Astrocyte (in vitro differentiated cells and primary cell): ENCODE measurements around the gene AAR2. TPM values are rescaled to one million over a fixed set of nuclear protein-coding genes. Genes with fewer than 3 reads are reported as not detected.

Experiments
- DNase-seq: peaks from one replicate; pipeline ENCODE4 v3.0.0-alpha.2; 2010; ENCODE audit warnings: low read depth
- FAIRE-seq: peaks from 2 replicates; lab custom pipeline; 2011; peaks lifted over from hg19 to GRCh38; lab: Jason Lieb, UNC
- H2AFZ ChIP-seq: 2 replicates; pipeline ENCODE4 v1.6.0; 2012; ENCODE audit warnings: low read depth, low read length, inconsistent platforms
- H3K27ac ChIP-seq: 2 replicates; pipeline ENCODE4 v1.5.1; 2011; ENCODE audit warnings: low read depth, low read length, inconsistent platforms
- H3K27me3 ChIP-seq: 2 replicates; pipeline ENCODE4 v1.6.0; 2011; ENCODE audit warnings: low read length, inconsistent platforms; ENCODE audit not compliant: insufficient read depth
- H3K36me3 ChIP-seq: 2 replicates; pipeline ENCODE4 v1.5.1; 2011; ENCODE audit warnings: low read length, inconsistent platforms; ENCODE audit not compliant: insufficient read depth
- H3K4me1 ChIP-seq: 2 replicates; pipeline ENCODE4 v1.5.1; 2011; ENCODE audit warnings: low read length, inconsistent platforms; ENCODE audit not compliant: insufficient read depth
- H3K4me2 ChIP-seq: 2 replicates; pipeline ENCODE4 v1.6.0; 2012; ENCODE audit warnings: low read length, inconsistent platforms
- H3K4me3 ChIP-seq: 2 replicates; pipeline ENCODE4 v1.5.1; 2011; ENCODE audit warnings: low read depth, mild to moderate bottlenecking, low read length, inconsistent platforms; ENCODE audit not compliant: insufficient read depth
- H3K79me2 ChIP-seq: 2 replicates; pipeline ENCODE4 v1.6.0; 2012; ENCODE audit warnings: mild to moderate bottlenecking, low read length, inconsistent platforms; ENCODE audit not compliant: insufficient read depth
- H3K9ac ChIP-seq: 2 replicates; pipeline ENCODE4 v1.6.0; 2012; ENCODE audit warnings: mild to moderate bottlenecking, low read length, inconsistent platforms
- H3K9me3 ChIP-seq: 2 replicates; pipeline ENCODE4 v1.5.1; 2012; ENCODE audit warnings: low read depth, mild to moderate bottlenecking, low read length, inconsistent platforms; ENCODE audit not compliant: insufficient read depth
- H4K20me1 ChIP-seq: 2 replicates; pipeline ENCODE4 v1.6.0; 2012; ENCODE audit warnings: low read length, inconsistent platforms; ENCODE audit not compliant: insufficient read depth
- H3K27ac Mint-ChIP-seq: one replicate; pipeline ENCODE4 v1.8.0; 2021; ENCODE audit warnings: mild to moderate bottlenecking, mixed read lengths; ENCODE audit not compliant: unreplicated experiment
- H3K27me3 Mint-ChIP-seq: one replicate; pipeline ENCODE4 v1.8.0; 2021; ENCODE audit warnings: low read depth, mixed read lengths; ENCODE audit not compliant: unreplicated experiment
- H3K36me3 Mint-ChIP-seq: one replicate; pipeline ENCODE4 v1.8.0; 2021; ENCODE audit warnings: low read depth, mixed read lengths; ENCODE audit not compliant: unreplicated experiment
- H3K4me1 Mint-ChIP-seq: one replicate; pipeline ENCODE4 v1.8.0; 2021; ENCODE audit warnings: low read depth, mixed read lengths; ENCODE audit not compliant: unreplicated experiment
- H3K4me3 Mint-ChIP-seq: one replicate; pipeline ENCODE4 v1.8.0; 2021; ENCODE audit warnings: mild to moderate bottlenecking, moderate library complexity, mixed read lengths; ENCODE audit not compliant: unreplicated experiment
- H3K9me3 Mint-ChIP-seq: one replicate; pipeline ENCODE4 v1.8.0; 2021; ENCODE audit warnings: mild to moderate bottlenecking, mixed read lengths; ENCODE audit not compliant: unreplicated experiment
- EZH2 ChIP-seq: IDR thresholded peaks from 2 replicates; pipeline ENCODE4 v1.6.1; 2012; ENCODE audit warnings: mild to moderate bottlenecking, low read length, inconsistent platforms; ENCODE audit not compliant: insufficient read depth
- total RNA-seq: library from RNA; stranded (reverse); gene quantifications from 2 replicates; pipeline ENCODE4 v1.2.1, GENCODE V29; 2021
- TF ChIP-seq, protein P1 (sequence below): IDR thresholded peaks from 2 replicates; pipeline ENCODE4 v1.5.1; 2011; ENCODE audit warnings: low read depth, mild to moderate bottlenecking, inconsistent platforms, low read length, moderate library complexity; ENCODE audit not compliant: insufficient read depth

AAR2 gene
- total RNA-seq, 1 donor from 2014 or later: 21.7 TPM

DNA sequence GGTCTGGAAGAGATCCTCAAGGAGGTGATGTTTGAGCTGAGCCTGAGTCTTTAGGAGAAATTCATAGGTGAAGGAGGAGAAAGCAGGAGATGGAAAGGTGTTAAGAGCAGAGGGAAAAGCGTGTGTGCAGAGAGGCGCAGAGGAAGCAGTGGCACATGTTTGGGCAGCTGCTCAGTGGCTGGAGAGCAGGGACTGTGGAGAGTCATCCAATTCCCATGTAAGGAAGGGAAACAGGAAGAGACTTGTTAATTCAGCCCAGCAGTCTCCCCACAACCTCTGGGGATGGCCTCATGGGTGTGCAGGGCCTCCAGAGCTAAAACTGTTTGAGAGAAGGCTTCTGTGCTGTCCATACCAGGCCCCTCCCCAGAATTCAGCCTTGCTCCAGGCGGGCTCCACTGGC is 16.2 kb downstream of the AAR2 start:
- FAIRE-seq: no peak
- no peak overlapping the region for H3K4me2 ChIP-seq
- no peak overlapping the region for H3K4me3 Mint-ChIP-seq
- H3K9ac ChIP-seq: no peak overlapping the region
- TF ChIP-seq, protein P1, sequence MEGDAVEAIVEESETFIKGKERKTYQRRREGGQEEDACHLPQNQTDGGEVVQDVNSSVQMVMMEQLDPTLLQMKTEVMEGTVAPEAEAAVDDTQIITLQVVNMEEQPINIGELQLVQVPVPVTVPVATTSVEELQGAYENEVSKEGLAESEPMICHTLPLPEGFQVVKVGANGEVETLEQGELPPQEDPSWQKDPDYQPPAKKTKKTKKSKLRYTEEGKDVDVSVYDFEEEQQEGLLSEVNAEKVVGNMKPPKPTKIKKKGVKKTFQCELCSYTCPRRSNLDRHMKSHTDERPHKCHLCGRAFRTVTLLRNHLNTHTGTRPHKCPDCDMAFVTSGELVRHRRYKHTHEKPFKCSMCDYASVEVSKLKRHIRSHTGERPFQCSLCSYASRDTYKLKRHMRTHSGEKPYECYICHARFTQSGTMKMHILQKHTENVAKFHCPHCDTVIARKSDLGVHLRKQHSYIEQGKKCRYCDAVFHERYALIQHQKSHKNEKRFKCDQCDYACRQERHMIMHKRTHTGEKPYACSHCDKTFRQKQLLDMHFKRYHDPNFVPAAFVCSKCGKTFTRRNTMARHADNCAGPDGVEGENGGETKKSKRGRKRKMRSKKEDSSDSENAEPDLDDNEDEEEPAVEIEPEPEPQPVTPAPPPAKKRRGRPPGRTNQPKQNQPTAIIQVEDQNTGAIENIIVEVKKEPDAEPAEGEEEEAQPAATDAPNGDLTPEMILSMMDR: no peak
- no peak for TF ChIP-seq EZH2
- peaks cover 69% of the 10 kb centered on the region for H4K20me1 ChIP-seq
- no peak overlapping the region for H3K27ac Mint-ChIP-seq
- H3K4me3 ChIP-seq: no peak overlapping the region
- peaks cover 20% of the 10 kb centered on the region for H3K36me3 ChIP-seq
- H2AFZ ChIP-seq: no peak overlapping the region
- peaks cover 7% of the 10 kb centered on the region for H3K4me1 Mint-ChIP-seq
- H3K36me3 Mint-ChIP-seq: peaks cover 17% of the 10 kb centered on the region
- H3K9me3 ChIP-seq: no peaks in the 10 kb centered on the region
- H3K27me3 ChIP-seq: no peaks in the 10 kb centered on the region
- H3K79me2 ChIP-seq: peaks cover 35% of the 10 kb centered on the region
- no peaks in the 10 kb centered on the region for H3K4me1 ChIP-seq
- DNase-seq: no peak
- no peaks in the 10 kb centered on the region for H3K9me3 Mint-ChIP-seq
- no peak overlapping the region for H3K27ac ChIP-seq
- H3K27me3 Mint-ChIP-seq: no peaks in the 10 kb centered on the region

DNA sequence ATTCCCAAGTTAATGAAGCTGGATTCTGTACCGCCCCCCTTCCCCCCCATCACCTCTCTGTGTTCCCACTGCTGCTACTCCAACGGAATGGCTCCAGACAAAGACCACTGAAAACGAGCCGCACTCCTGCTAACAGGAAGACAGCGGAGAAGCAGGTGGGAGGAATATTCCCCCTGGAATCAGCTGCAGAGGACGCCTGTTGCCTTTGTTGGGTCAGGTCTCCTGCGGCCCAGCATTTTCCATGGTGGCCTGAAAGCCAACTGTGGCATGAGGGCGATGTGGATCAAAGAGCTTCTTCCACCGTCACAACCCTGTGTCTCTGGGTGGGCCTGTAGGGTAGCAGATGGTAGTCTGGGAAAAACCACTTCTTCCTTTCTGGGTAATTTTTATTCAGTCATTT is 16.8 kb downstream of the AAR2 start:
- peaks cover 14% of the 10 kb centered on the region for H3K36me3 Mint-ChIP-seq
- Histone ChIP-seq H3K36me3 (peaks cover 18% of the 10 kb centered on the region), H3K79me2 (peaks cover 33% of the 10 kb centered on the region), H3K27ac (no peak overlapping the region), H3K9ac (no peak overlapping the region), H4K20me1 (peaks cover 67% of the 10 kb centered on the region), H3K4me2 (no peak overlapping the region), H2AFZ (no peak overlapping the region), H3K9me3 (no peaks in the 10 kb centered on the region), H3K27me3 (no peaks in the 10 kb centered on the region), H3K4me1 (no peaks in the 10 kb centered on the region), H3K4me3 (no peak overlapping the region)
- FAIRE-seq (no peak), DNase-seq (no peak)
- no peak overlapping the region for H3K4me3 Mint-ChIP-seq
- no peaks in the 10 kb centered on the region for H3K27me3 Mint-ChIP-seq
- H3K27ac Mint-ChIP-seq: no peak overlapping the region
- no peak for TF ChIP-seq EZH2
- TF ChIP-seq, protein P1: no peak
- peaks cover 7% of the 10 kb centered on the region for H3K4me1 Mint-ChIP-seq
- no peaks in the 10 kb centered on the region for H3K9me3 Mint-ChIP-seq

DNA sequence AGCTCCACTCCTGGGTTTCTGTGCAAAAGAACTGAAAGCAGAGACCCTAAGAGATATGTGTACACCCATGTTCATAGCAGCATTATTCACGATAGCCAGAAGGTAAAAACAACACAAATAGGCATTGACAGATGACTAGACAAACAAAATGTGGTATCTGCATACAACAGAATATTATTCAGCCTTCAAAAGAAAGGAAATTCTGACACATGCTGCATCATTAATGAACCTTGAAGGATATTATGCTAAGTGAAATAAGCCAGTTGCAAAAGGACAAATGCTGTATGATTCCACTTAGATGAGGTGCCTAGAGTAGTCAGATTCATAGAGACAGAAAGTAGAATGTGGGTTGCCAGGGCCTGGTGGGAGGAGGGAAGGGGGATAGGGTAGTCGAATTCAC is 17.8 kb downstream of the AAR2 start:
- Histone ChIP-seq H4K20me1 (peaks cover 59% of the 10 kb centered on the region), H2AFZ (no peak overlapping the region), H3K79me2 (peaks cover 32% of the 10 kb centered on the region), H3K4me3 (no peak overlapping the region), H3K9me3 (no peaks in the 10 kb centered on the region), H3K27ac (no peak overlapping the region), H3K27me3 (no peaks in the 10 kb centered on the region), H3K4me2 (no peak overlapping the region), H3K36me3 (peaks cover 13% of the 10 kb centered on the region), H3K9ac (no peak overlapping the region), H3K4me1 (no peaks in the 10 kb centered on the region)
- no peak overlapping the region for H3K27ac Mint-ChIP-seq
- H3K9me3 Mint-ChIP-seq: no peaks in the 10 kb centered on the region
- no peak overlapping the region for H3K4me3 Mint-ChIP-seq
- no peak for DNase-seq
- H3K4me1 Mint-ChIP-seq: peaks cover 7% of the 10 kb centered on the region
- FAIRE-seq: no peak
- TF ChIP-seq, protein P1: no peak
- TF ChIP-seq EZH2: no peak
- peaks cover 10% of the 10 kb centered on the region for H3K36me3 Mint-ChIP-seq
- no peaks in the 10 kb centered on the region for H3K27me3 Mint-ChIP-seq
